ENCODE measurements around the gene THUMPD2. TPM values are rescaled to one million over a fixed set of nuclear protein-coding genes. Genes with fewer than 3 reads are reported as not detected.
A peak's percentile ranks its signal among the peaks of the same experiment; 100 is the strongest.

The THUMPD2 gene
- total RNA-seq, 3 donors from 2014 or later = 8.3 to 38.2 (median 22.0) TPM

DNA sequence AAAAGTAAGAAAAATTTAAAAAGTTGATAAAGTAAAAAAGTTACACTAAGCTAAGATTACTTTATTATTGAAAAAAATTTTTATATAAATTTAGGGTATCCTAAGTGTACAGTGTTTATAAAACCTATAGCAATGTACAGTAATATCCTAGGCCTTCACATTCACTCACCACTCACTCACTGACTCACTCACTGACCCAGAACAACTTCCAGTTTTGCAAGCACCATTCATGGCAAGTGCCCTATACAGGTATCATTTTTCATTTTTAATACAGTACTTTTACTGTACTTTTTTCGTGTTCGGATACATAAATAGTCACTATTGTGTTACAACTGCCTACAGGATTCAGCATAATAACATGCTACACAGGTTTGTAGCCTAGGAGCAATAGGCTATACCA lies 8.9 kb upstream of the THUMPD2 start:
- H3K4me3 ChIP-seq = no peak overlapping the region
- no peak for DNase-seq (ENCODE audit: low spot score in 2 of 2)
- H3K4me1 ChIP-seq = no peaks in the 10 kb centered on the region
- H3K9me3 ChIP-seq = peaks cover 6 to 16% of the 10 kb centered on the region in 2 donors
- no peak overlapping the region for H3K27ac ChIP-seq
- intact Hi-C loops (cut with DNase I; ENCODE audit: low total_unique reads) = no loop called here
- TF ChIP-seq POLR2AphosphoS5 (IDR thresholded peaks at IDR 0.05) = no peak
- TF ChIP-seq POLR2A (IDR thresholded peaks at IDR 0.05) = no peak
- TF ChIP-seq CTCF (IDR thresholded peaks at IDR 0.05) = no peak
- no peaks in the 10 kb centered on the region for H3K36me3 ChIP-seq
- H3K27me3 ChIP-seq = no peaks in the 10 kb centered on the region

DNA sequence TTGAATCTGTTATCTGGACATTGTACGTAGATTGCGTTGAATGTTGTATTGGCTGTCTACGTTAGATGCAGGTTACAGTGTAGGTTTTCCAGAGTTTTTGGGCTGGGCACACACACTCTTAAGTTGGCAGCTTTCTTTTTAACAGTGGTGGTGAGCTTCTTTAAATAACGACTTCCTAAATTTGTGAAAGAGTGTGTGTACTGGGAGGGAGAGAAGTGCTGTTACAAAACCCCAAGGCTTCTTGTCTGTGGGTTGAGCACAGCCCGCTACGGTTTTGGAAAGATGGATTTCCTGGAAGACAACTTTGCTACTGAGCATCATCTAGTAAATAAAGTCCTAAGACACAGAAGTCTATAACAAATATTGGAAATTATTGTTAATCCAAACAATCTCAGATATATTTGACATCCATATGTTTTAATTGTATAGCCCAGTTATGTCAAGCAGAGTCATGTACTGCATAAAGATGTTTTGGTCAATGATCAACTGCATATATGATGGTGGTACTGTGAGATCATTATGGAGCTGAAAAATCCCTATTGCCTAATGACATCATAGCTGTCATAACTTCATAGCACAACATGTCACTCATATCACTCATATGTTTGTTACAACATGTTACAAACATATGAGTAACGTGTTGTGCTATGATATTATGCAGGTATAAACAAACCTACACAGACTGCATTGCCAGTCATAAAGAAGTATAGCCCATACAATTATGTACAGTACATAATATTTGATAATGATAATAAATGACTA lies 7.9 kb upstream of the THUMPD2 start:
- Histone ChIP-seq H3K9me3 (peaks cover 6 to 16% of the 10 kb centered on the region in 2 donors), H3K36me3 (no peaks in the 10 kb centered on the region), H3K4me3 (no peak overlapping the region), H3K27me3 (no peaks in the 10 kb centered on the region), H3K27ac (no peak overlapping the region), H3K4me1 (no peaks in the 10 kb centered on the region)
- no peak for DNase-seq (ENCODE audit: low spot score in 2 of 2)
- intact Hi-C loops (cut with DNase I; ENCODE audit: low total_unique reads) = no loop called here
- no peak for TF ChIP-seq POLR2AphosphoS5 (IDR thresholded peaks at IDR 0.05)
- TF ChIP-seq CTCF (IDR thresholded peaks at IDR 0.05) = no peak
- no peak for TF ChIP-seq POLR2A (IDR thresholded peaks at IDR 0.05)

GRCh38 chr2:39782591-39782990 lies 3.5 kb upstream of the THUMPD2 start:
- intact Hi-C loops (cut with DNase I; ENCODE audit: low total_unique reads) = no loop called here
- Histone ChIP-seq H3K9me3 (no peaks in the 10 kb centered on the region), H3K27me3 (no peaks in the 10 kb centered on the region), H3K36me3 (no peaks in the 10 kb centered on the region), H3K4me1 (no peaks in the 10 kb centered on the region), H3K27ac (no peak overlapping the region), H3K4me3 (no peak overlapping the region)
- no peak for DNase-seq (ENCODE audit: low spot score in 2 of 2)
- TF ChIP-seq CTCF (IDR thresholded peaks at IDR 0.05) (no peak), POLR2AphosphoS5 (IDR thresholded peaks at IDR 0.05) (no peak), POLR2A (IDR thresholded peaks at IDR 0.05) (no peak)

DNA sequence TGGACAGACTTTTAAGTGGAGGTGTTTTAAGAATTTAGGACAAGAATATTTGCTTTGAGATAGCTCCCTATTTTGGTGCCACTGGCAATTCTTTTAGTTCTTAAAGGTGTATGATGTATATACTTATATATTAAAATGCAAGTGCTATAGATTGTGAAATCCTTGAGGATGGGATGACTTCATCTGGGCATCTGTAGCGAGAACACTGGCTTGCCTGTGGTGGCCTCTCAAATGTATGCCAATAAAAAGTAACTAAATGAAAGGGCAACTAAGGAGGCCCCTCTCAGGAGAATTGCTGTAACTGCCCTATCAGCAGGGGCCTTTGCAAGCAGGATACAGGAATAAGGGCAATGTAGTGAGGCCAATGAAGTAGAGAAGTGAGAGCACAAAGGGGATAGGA lies 2.6 kb upstream of the THUMPD2 start:
- intact Hi-C loops (cut with DNase I; ENCODE audit: low total_unique reads) = no loop called here
- H3K9me3 ChIP-seq = no peaks in the 10 kb centered on the region
- DNase-seq (ENCODE audit: low spot score in 2 of 2) = no peak
- H3K27me3 ChIP-seq = no peaks in the 10 kb centered on the region
- H3K4me3 ChIP-seq = no peak overlapping the region
- TF ChIP-seq POLR2A (IDR thresholded peaks at IDR 0.05) = no peak
- no peak for TF ChIP-seq POLR2AphosphoS5 (IDR thresholded peaks at IDR 0.05)
- TF ChIP-seq CTCF (IDR thresholded peaks at IDR 0.05) = no peak
- H3K4me1 ChIP-seq = peaks cover 0 to 6% of the 10 kb centered on the region in 2 donors
- no peaks in the 10 kb centered on the region for H3K36me3 ChIP-seq
- no peak overlapping the region for H3K27ac ChIP-seq

DNA sequence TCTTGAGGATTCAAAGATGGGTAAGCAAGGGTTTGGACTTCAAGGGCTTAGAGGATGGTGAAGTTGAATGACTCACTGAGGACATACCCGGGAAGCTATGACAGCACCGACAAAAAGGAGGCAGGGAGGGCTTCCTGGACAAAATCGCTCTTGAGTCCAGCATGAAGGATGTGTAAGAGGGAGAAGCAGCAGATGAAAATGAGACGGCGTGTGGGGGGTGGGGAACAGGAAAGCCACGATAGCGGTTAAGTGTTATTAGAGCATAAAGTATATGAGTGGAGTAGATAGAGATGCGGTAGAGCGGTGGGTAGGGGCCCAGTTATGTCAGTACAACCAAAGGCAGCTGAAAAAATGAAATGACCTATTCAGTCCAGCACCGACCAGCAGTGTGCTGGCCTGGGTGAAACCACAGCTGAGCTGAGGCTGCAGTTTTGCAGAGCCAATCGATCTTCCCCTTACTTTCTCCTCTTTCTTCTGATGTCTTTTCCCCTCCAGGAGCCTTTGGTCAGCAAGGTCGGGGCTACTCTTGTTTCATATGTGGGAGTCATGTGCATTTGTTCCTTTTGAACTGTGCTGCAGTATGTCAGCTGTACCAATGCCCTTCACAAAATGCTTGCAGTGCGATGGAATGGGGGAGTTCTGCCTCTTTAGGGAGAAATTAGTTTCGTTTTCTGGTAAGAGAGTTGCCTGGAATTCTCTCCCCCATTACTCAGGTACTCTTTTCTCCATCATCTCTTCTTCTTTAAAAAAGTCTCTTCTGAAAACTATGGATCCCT lies 2.0 kb upstream of the THUMPD2 start:
- intact Hi-C loops (cut with DNase I; ENCODE audit: low total_unique reads) = no loop called here
- H3K4me3 ChIP-seq = peak overlapping the region in 2 of 3 donors; percentile 20 to 42
- TF ChIP-seq POLR2AphosphoS5 (IDR thresholded peaks at IDR 0.05) = no peak
- TF ChIP-seq POLR2A (IDR thresholded peaks at IDR 0.05) = no peak
- no peak for TF ChIP-seq CTCF (IDR thresholded peaks at IDR 0.05)
- peaks cover 0 to 6% of the 10 kb centered on the region in 2 donors for H3K4me1 ChIP-seq
- no peaks in the 10 kb centered on the region for H3K9me3 ChIP-seq
- no peaks in the 10 kb centered on the region for H3K36me3 ChIP-seq
- peak overlapping the region in 1 of 2 donors; percentile 23 for H3K27ac ChIP-seq
- no peaks in the 10 kb centered on the region for H3K27me3 ChIP-seq
- DNase-seq (ENCODE audit: low spot score in 2 of 2) = no peak

Measured in breast epithelium (tissue), 4 donors.